K562 (cell line): ENCODE measurements around the gene SHC1. TPM values are rescaled to one million over a fixed set of nuclear protein-coding genes. Genes with fewer than 3 reads are reported as not detected.

Experiments
- BHLHE40 ChIP-seq: IDR thresholded peaks from 2 replicates; pipeline ENCODE4 v1.6.1; 2011; ENCODE audit warnings: low read length, improper control_type of control experiment
- CHD2 ChIP-seq: IDR thresholded peaks from 2 replicates; pipeline ENCODE4 v1.6.1; 2011; ENCODE audit warnings: low read depth, low read length
- EGR1 ChIP-seq: fragments of 450-650 bp; conservative IDR thresholded peaks from 2 replicates; pipeline ENCODE4 v1.6.1; 2017; ENCODE audit warnings: mild to moderate bottlenecking
- EP400 ChIP-seq: fragments of 450-650 bp; IDR thresholded peaks from 2 replicates; pipeline ENCODE4 v1.6.1; 2017; ENCODE audit warnings: antibody characterized with exemption, mild to moderate bottlenecking, moderate library complexity
- ERF ChIP-seq: fragments of 450-650 bp; formaldehyde crosslinking; IDR thresholded peaks from 2 replicates; pipeline ENCODE4 v1.4.0; 2020; ENCODE audit warnings: mild to moderate bottlenecking, mixed read lengths
- MTA3 ChIP-seq: fragments of 450-650 bp; formaldehyde crosslinking; IDR thresholded peaks from 2 replicates; pipeline ENCODE4 v1.6.1; 2017; ENCODE audit warnings: mild to moderate bottlenecking, borderline replicate concordance
- NBN ChIP-seq: fragments of 450-650 bp; IDR thresholded peaks from 2 replicates; pipeline ENCODE4 v1.6.1; 2016; ENCODE audit warnings: low read depth, mild to moderate bottlenecking
- STAG1 ChIP-seq: sonication (generic); formaldehyde crosslinking; IDR thresholded peaks from 2 replicates; pipeline ENCODE4 v1.5.0; 2020; ENCODE audit warnings: missing genetic modification reagents, borderline replicate concordance
- U2AF1 ChIP-seq: fragments of 200-400 bp; formaldehyde crosslinking; optimal IDR thresholded peaks from 2 replicates; pipeline ENCODE3; 2017; ENCODE audit warnings: mild to moderate bottlenecking, low read depth, low read length, moderate library complexity
- ZFP1 ChIP-seq: fragments of 450-650 bp; formaldehyde crosslinking; IDR thresholded peaks from 2 replicates; pipeline ENCODE4 v1.4.0; 2020; ENCODE audit warnings: mild to moderate bottlenecking, mixed read lengths
- ZNF324 ChIP-seq: fragments of 250-450 bp; sonication (Bioruptor Pico); IDR thresholded peaks from 2 replicates; pipeline ENCODE4 v1.4.0; 2020; ENCODE audit warnings: mild to moderate bottlenecking
- ZNF431 ChIP-seq: sonication (generic); formaldehyde crosslinking; IDR thresholded peaks from 2 replicates; pipeline ENCODE4 v1.8.0; 2022; ENCODE audit warnings: mild to moderate bottlenecking, missing genetic modification reagents
- polyA plus RNA-seq, 8 experiments: library from polyadenylated mRNA; depleted of rRNA in 4 of 8; stranded (reverse) in 5 of 8; unstranded in 3 of 8; fragments of >200 nt; fragmentation: Nextera tagmentation in 2 of 8; fragmentation: Illumina TruSeq in 1 of 8; extraction: Ambion mirVana in 2 of 8; extraction: Trizol in 1 of 8; gene quantifications; 2 replicates each; pipeline versions ENCODE4 v1.2.1 to v1.2.3, GENCODE V29; 2011 to 2014; ENCODE audit warnings: inconsistent platforms in 1 of 8, missing spikeins in 1 of 8
- total RNA-seq, 7 experiments: library from RNA; depleted of rRNA in 6 of 7; stranded (reverse); fragments of >200 nt in 6 of 7; fragmentation: Illumina TruSeq in 2 of 7; extraction: Trizol in 2 of 7; gene quantifications; 2 replicates each; pipeline versions ENCODE4 v1.2.1 to v1.2.3, GENCODE V29; 2011 to 2021; ENCODE audit warnings: low replicate concordance in 1 of 7
- TF ChIP-seq, protein P1 (sequence below): fragments of 450-650 bp; formaldehyde crosslinking; IDR thresholded peaks from 2 replicates; pipeline ENCODE4 v1.4.0; 2020; ENCODE audit warnings: mild to moderate bottlenecking, moderate library complexity
- TF ChIP-seq, protein P2 (sequence below): fragments of 200-800 bp; sonication (Bioruptor generic); IDR thresholded peaks from 2 replicates; pipeline ENCODE4 v1.6.1; 2017; ENCODE audit warnings: missing genetic modification characterization, missing compliant biosample characterization
- TF ChIP-seq, protein P3 (sequence below): fragments of 450-650 bp; formaldehyde crosslinking; IDR thresholded peaks from 2 replicates; pipeline ENCODE4 v1.4.0; 2022; ENCODE audit warnings: missing genetic modification characterization
- TF ChIP-seq, protein P4 (sequence below), 2 experiments: fragments of 200-800 bp in 1 of 2; sonication (Bioruptor generic) in 1 of 2; sonication (generic) in 1 of 2; formaldehyde crosslinking in 1 of 2; IDR thresholded peaks in 1 of 2; conservative IDR thresholded peaks in 1 of 2; 2 replicates each; pipeline versions ENCODE4 v1.5.0 to v1.6.1; 2016 to 2020; ENCODE audit warnings: missing compliant biosample characterization in 1 of 2, missing genetic modification characterization in 1 of 2, missing genetic modification reagents in 1 of 2
- TF ChIP-seq, protein P5 (sequence below): sonication (generic); formaldehyde crosslinking; IDR thresholded peaks from 2 replicates; pipeline ENCODE4 v1.5.0; 2020; ENCODE audit warnings: missing genetic modification reagents
- TF ChIP-seq, protein P6 (sequence below), 2 experiments: fragments of 450-650 bp; IDR thresholded peaks; 2 replicates each; pipeline ENCODE4 v1.6.1; 2016

The SHC1 gene
- total and polyA plus RNA-seq, 9 of the 15 experiments (the other 6 are each of a cell fraction or from before 2014, with no cell fraction given) = 4.1 to 113 (median 51.9) TPM

DNA sequence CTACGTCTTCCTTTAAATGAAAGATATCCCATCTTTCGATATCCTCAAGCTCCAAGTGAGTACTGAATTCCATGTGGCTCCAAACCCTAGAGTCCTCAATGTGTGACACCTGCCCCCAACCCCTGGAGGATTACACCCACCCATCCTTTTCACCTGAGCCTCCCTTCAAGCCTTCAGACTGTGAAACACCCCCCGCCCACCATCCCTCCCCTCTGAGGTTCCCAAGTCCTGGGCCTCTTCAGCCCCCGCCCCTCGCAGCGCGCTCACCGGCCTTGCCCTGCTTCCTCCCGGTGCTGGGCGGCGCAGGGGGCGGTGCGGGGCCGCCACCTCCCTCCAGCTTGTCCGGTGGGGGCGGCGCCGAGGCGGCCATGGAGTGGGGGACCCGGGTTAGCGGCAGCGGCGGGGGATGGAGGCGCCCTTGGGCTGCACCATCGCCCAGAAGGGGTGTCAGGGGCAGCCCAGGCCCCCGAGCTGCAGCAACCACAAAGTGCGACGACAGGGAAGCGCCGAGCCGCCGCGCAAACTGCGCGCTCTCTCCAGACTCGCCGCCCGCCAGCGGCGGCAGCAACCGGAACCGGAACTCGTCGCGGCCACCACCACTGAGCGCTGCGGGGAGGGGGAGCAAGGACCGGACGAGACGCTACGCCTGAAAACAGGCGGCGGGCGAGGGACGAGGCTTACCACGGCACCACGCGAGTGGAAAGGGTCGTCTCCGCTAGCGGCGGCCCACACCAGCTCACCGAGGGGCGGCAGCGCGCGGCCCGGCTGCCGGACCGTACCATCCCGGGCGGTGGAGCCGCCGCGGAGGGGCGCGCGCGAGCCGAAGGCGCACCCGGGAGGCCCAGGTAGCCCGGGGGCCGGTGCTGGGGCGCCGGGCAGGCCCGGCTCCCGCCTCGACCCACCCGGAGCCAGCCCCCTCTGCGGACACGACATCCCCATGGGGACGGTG lies 9.1 kb downstream of the SHC1 start, which contains the start of gene PYGO2 (continued):
- TF ChIP-seq U2AF1 (peak; percentile 51), ZNF324 (CRISPR knock-in tag) (0 out of 2 replicates have a peak, but pooled peaks have one; percentile 4), CHD2 (peak; percentile 17; the same call in 1 of the 2 replicates), EGR1 (peak; percentile 83), ZNF431 (CRISPR knock-in tag) (0 out of 2 replicates have a peak, but pooled peaks have one; percentile 24), EP400 (peak; percentile 79), BHLHE40 (peak; percentile 76), MTA3 (peak; percentile 92; the same call in 1 of the 2 replicates), NBN (peak; percentile 34; the same call in 1 of the 2 replicates), STAG1 (CRISPR knock-in tag) (no peak), ZFP1 (CRISPR knock-in tag) (peak; percentile 6; the same call in 1 of the 2 replicates), ERF (CRISPR knock-in tag) (peak; percentile 98)
- TF ChIP-seq, protein P1, sequence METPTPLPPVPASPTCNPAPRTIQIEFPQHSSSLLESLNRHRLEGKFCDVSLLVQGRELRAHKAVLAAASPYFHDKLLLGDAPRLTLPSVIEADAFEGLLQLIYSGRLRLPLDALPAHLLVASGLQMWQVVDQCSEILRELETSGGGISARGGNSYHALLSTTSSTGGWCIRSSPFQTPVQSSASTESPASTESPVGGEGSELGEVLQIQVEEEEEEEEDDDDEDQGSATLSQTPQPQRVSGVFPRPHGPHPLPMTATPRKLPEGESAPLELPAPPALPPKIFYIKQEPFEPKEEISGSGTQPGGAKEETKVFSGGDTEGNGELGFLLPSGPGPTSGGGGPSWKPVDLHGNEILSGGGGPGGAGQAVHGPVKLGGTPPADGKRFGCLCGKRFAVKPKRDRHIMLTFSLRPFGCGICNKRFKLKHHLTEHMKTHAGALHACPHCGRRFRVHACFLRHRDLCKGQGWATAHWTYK = peak; percentile 95
- TF ChIP-seq, protein P2, sequence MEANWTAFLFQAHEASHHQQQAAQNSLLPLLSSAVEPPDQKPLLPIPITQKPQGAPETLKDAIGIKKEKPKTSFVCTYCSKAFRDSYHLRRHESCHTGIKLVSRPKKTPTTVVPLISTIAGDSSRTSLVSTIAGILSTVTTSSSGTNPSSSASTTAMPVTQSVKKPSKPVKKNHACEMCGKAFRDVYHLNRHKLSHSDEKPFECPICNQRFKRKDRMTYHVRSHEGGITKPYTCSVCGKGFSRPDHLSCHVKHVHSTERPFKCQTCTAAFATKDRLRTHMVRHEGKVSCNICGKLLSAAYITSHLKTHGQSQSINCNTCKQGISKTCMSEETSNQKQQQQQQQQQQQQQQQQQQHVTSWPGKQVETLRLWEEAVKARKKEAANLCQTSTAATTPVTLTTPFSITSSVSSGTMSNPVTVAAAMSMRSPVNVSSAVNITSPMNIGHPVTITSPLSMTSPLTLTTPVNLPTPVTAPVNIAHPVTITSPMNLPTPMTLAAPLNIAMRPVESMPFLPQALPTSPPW (CRISPR knock-in tag) = peak; percentile 83
- TF ChIP-seq, protein P3, sequence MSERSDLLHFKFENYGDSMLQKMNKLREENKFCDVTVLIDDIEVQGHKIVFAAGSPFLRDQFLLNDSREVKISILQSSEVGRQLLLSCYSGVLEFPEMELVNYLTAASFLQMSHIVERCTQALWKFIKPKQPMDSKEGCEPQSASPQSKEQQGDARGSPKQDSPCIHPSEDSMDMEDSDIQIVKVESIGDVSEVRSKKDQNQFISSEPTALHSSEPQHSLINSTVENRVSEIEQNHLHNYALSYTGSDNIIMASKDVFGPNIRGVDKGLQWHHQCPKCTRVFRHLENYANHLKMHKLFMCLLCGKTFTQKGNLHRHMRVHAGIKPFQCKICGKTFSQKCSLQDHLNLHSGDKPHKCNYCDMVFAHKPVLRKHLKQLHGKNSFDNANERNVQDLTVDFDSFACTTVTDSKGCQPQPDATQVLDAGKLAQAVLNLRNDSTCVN (CRISPR knock-in tag) = 0 out of 2 replicates have a peak, but pooled peaks have one; percentile 6
- TF ChIP-seq, protein P4, sequence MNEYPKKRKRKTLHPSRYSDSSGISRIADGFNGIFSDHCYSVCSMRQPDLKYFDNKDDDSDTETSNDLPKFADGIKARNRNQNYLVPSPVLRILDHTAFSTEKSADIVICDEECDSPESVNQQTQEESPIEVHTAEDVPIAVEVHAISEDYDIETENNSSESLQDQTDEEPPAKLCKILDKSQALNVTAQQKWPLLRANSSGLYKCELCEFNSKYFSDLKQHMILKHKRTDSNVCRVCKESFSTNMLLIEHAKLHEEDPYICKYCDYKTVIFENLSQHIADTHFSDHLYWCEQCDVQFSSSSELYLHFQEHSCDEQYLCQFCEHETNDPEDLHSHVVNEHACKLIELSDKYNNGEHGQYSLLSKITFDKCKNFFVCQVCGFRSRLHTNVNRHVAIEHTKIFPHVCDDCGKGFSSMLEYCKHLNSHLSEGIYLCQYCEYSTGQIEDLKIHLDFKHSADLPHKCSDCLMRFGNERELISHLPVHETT (CRISPR knock-in tag; conservative IDR thresholded peaks at IDR 0.05 in 1 of 2, IDR thresholded peaks at IDR 0.05 in 1 of 2) = peak in 1 of 2 experiments; percentile 96; a peak in 2 of 4 replicates
- TF ChIP-seq, protein P5, sequence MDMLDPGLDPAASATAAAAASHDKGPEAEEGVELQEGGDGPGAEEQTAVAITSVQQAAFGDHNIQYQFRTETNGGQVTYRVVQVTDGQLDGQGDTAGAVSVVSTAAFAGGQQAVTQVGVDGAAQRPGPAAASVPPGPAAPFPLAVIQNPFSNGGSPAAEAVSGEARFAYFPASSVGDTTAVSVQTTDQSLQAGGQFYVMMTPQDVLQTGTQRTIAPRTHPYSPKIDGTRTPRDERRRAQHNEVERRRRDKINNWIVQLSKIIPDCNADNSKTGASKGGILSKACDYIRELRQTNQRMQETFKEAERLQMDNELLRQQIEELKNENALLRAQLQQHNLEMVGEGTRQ = no peak
- TF ChIP-seq, protein P6, sequence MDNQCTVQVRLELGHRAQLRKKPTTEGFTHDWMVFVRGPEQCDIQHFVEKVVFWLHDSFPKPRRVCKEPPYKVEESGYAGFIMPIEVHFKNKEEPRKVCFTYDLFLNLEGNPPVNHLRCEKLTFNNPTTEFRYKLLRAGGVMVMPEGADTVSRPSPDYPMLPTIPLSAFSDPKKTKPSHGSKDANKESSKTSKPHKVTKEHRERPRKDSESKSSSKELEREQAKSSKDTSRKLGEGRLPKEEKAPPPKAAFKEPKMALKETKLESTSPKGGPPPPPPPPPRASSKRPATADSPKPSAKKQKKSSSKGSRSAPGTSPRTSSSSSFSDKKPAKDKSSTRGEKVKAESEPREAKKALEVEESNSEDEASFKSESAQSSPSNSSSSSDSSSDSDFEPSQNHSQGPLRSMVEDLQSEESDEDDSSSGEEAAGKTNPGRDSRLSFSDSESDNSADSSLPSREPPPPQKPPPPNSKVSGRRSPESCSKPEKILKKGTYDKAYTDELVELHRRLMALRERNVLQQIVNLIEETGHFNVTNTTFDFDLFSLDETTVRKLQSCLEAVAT (IDR thresholded peaks at IDR 0.05) = 0 out of 4 replicates have a peak, but pooled peaks of 1 of the 2 experiments have one; percentile 16
